H1 (cell line): ENCODE results near the gene ILF2. TPM values are rescaled to one million over a fixed set of nuclear protein-coding genes. Genes with fewer than 3 reads are reported as not detected.

Experiments used
- ASH2L ChIP-seq: fragments of 200-600, 300-600 bp; sonication (generic); IDR thresholded peaks from one replicate; pipeline ENCODE4 v1.7.1; 2017; ENCODE audit warnings: low read length
- BRCA1 ChIP-seq: IDR thresholded peaks from 2 replicates; pipeline ENCODE4 v1.6.1; 2012; ENCODE audit warnings: low read depth, low read length, improper control_type of control experiment
- CHD7 ChIP-seq: fragments of 300-600 bp; sonication (generic); IDR thresholded peaks from 2 replicates; pipeline ENCODE4 v1.7.1; 2012; ENCODE audit warnings: low read length, moderate library complexity, mild to moderate bottlenecking, inconsistent platforms; ENCODE audit not compliant: insufficient replicate concordance
- CTCF ChIP-seq, 3 experiments: IDR thresholded peaks; 1 replicate in 2 of 3; 2 replicates in 1 of 3; pipeline versions ENCODE4 v1.5.1 to v1.6.1; 2011; ENCODE audit warnings: low read length in 3 of 3, mild to moderate bottlenecking in 3 of 3, inconsistent platforms in 2 of 3, low read depth in 1 of 3, moderate library complexity in 1 of 3; ENCODE audit not compliant: insufficient read depth in 1 of 3; ENCODE audit errors: control extremely low read depth in 1 of 3
- EZH2 ChIP-seq: fragments of 200-600 bp; sonication (generic); IDR thresholded peaks from 2 replicates; pipeline ENCODE4 v1.7.1; 2012; ENCODE audit warnings: low read depth, mild to moderate bottlenecking, moderate library complexity, low read length, inconsistent platforms; ENCODE audit not compliant: severe bottlenecking
- KDM5A ChIP-seq: fragments of 200-600 bp; IDR thresholded peaks from 2 replicates; pipeline ENCODE4 v1.7.1; 2012; ENCODE audit warnings: mild to moderate bottlenecking, low read length, inconsistent platforms, mixed read lengths
- SIX5 ChIP-seq: IDR thresholded peaks from 2 replicates; pipeline ENCODE4 v1.6.1; 2011; ENCODE audit warnings: mild to moderate bottlenecking, low read depth, low read length
- SP2 ChIP-seq: IDR thresholded peaks from 2 replicates; pipeline ENCODE4 v1.6.1; 2012; ENCODE audit warnings: mild to moderate bottlenecking, low read length, inconsistent platforms
- TAF1 ChIP-seq: IDR thresholded peaks from 2 replicates; pipeline ENCODE4 v1.6.1; 2011; ENCODE audit warnings: mild to moderate bottlenecking, low read depth, low read length
- ZNF274 ChIP-seq: IDR thresholded peaks from 2 replicates; pipeline ENCODE4 v1.7.0; 2012; ENCODE audit warnings: low read length, borderline replicate concordance; ENCODE audit errors: extremely low read depth
- polyA plus RNA-seq, 7 experiments: library from polyadenylated mRNA; depleted of rRNA in 3 of 7; stranded (reverse) in 5 of 7; unstranded in 2 of 7; fragments of >200 nt in 5 of 7; fragments of 200-250 nt in 2 of 7; gene quantifications; 1 replicate in 5 of 7; 2 replicates in 1 of 7; 4 replicates in 1 of 7; pipeline versions ENCODE4 v1.2.1 to v1.2.3, GENCODE V29; 2011 to 2013; ENCODE audit warnings: missing spikeins in 2 of 7, mixed read lengths in 2 of 7
- total RNA-seq: library from RNA; stranded (reverse); fragmentation: NEBNext Ultra II Directional; extraction: Animal tissue kit (Norgen Biotek cat#: 25700); gene quantifications from 2 replicates; pipeline ENCODE4 v1.2.1, GENCODE V29; 2021

The ILF2 gene
- total and polyA plus RNA-seq, 2 of the 8 experiments (the other 6 are each of a cell fraction or from before 2014, with no cell fraction given), result 389 to 474 TPM

GRCh38 chr1:153659656-153660055 lies 11.1 kb downstream of the ILF2 start (continued):
- no peak for TF ChIP-seq CHD7
- no peak for TF ChIP-seq EZH2
- no peak for TF ChIP-seq SP2
- no peak for TF ChIP-seq ZNF274
- TF ChIP-seq ASH2L, result no peak
- no peak for TF ChIP-seq SIX5
- TF ChIP-seq KDM5A, result no peak
- no peak for TF ChIP-seq BRCA1
- TF ChIP-seq TAF1, result no peak
- TF ChIP-seq CTCF (IDR thresholded peaks at IDR 0.05; ENCODE audit: control extremely low read depth in 1 of 3, insufficient read depth in 1 of 3, low read depth in 1 of 3, low read length in 3 of 3), result no peak
